ENCODE measurements around the gene FAM90A26. TPM values are rescaled to one million over a fixed set of nuclear protein-coding genes. Genes with fewer than 3 reads are reported as not detected.
"Not testable (repeated sequence)": the region's sequence is repeated elsewhere in the genome, so short reads cannot be mapped to it uniquely, and the experiment has no call there.

The FAM90A26 gene
- total and polyA plus RNA-seq, 10 of the 15 experiments (the other 5 are each of a cell fraction or from before 2014, with no cell fraction given) = not detected

DNA sequence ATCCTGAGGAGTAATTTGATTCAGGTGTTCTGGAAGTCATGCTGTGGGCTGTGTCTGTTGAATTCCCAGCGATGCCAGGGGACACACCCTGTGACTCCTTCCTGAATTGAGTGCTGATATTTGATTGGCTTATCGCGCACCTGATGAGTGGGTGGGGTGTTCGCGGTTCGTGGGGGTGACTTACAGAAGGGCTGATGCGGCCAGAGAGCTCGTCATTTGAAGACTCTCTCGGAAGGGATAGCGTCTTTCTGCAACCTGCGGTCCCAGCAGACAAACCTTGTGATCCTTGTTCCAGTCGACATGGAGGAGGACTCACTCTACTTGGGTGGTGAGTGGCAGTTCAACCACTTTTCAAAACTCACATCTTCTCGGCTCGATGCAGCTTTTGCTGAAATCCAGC, 54.4 kb downstream of the FAM90A26 start, which contains the start of gene USP17L13:
Gene USP17L13, plus strand, starts transcription at position 301 of the 400 bp plus-strand sequence. Its CDS starts 0 bp downstream, at position 301.
- ATAC-seq; SMC1A ChIA-PET (ENCODE audit: uncharacterized antibody, unreplicated experiment); CTCF ChIA-PET: not testable (repeated sequence)

More for the DNA sequence above, 54.4 kb downstream of the FAM90A26 start, which contains the start of gene USP17L13:
- RAD21 ChIA-PET (ENCODE audit: unreplicated experiment); intact Hi-C loops (cut with micrococcal nuclease; ENCODE audit: unreplicated experiment); H3K79me2 ChIP-seq (ENCODE audit: control insufficient read depth, insufficient read depth, low read length); H3K36me3 ChIP-seq (ENCODE audit: control insufficient read depth in 2 of 2, insufficient read depth in 2 of 2, low read length in 1 of 2); H4K20me1 ChIP-seq (ENCODE audit: control insufficient read depth, insufficient read depth); H3K27me3 ChIP-seq (replicated peaks in 1 of 2; ENCODE audit: control insufficient read depth in 2 of 2, insufficient read depth in 2 of 2, low read length in 1 of 2); H3K4me2 ChIP-seq (ENCODE audit: control insufficient read depth, insufficient read depth); H3K9me3 ChIP-seq (replicated peaks; ENCODE audit: control insufficient read depth, insufficient read depth, low read length); POLR2A ChIA-PET; in situ Hi-C loops (cut with MboI); H2AFZ ChIP-seq (ENCODE audit: control insufficient read depth, low read depth, low read length); DNase-seq (ENCODE audit: low read depth, low spot score); H3K9ac ChIP-seq (ENCODE audit: control insufficient read depth, insufficient read depth, low read length); H3K27ac ChIP-seq (ENCODE audit: control insufficient read depth, insufficient read depth); BruUV-seq (replicated peaks); H3K4me3 ChIP-seq; H3K4me1 ChIP-seq (ENCODE audit: control insufficient read depth, insufficient read depth, low read length); FAIRE-seq: not testable (repeated sequence)
- WGBS (ENCODE audit: insufficient coverage, insufficient replicate concordance, low lambda C conversion rate, missing lambda C conversion rate) = no CpG with 5 or more reads among the region's 14 CpGs

Other genes starting within 250 kb of the FAM90A26 start
Only the 7 nearest of the 19 such genes appear.
- gene USP17L10, start 40.2 kb downstream of the FAM90A26 start, total RNA-seq (2014; rRNA removed) = not detected in 2 replicates
- gene USP17L10, start 40.2 kb downstream of the FAM90A26 start, total RNA-seq (2014; rRNA removed; fragmentation: Illumina TruSeq; extraction: Trizol) = not detected in 2 replicates
- not detected in 2 replicates for gene USP17L10, start 40.2 kb downstream of the FAM90A26 start, total RNA-seq (2021)
- not detected in 2 replicates for gene USP17L10, start 40.2 kb downstream of the FAM90A26 start, polyA plus RNA-seq (2011; rRNA removed)
- gene USP17L10, start 40.2 kb downstream of the FAM90A26 start, polyA plus RNA-seq (2014; fragmentation: Illumina TruSeq; extraction: Trizol) = not detected in 2 replicates
- not detected for gene USP17L10, start 40.2 kb downstream of the FAM90A26 start, polyA plus RNA-seq (2014; fragmentation: Nextera tagmentation; extraction: Ambion mirVana)
- not detected in 2 replicates for gene USP17L10, start 40.2 kb downstream of the FAM90A26 start, polyA plus RNA-seq (2014; rRNA removed)
- gene USP17L10, start 40.2 kb downstream of the FAM90A26 start, polyA plus RNA-seq (2016; fragmentation: Nextera tagmentation; extraction: Ambion mirVana) = not detected
- not detected in 2 replicates for gene USP17L11, start 45.0 kb downstream of the FAM90A26 start, total RNA-seq (2014; rRNA removed)
- gene USP17L11, start 45.0 kb downstream of the FAM90A26 start, total RNA-seq (2014; rRNA removed; fragmentation: Illumina TruSeq; extraction: Trizol) = not detected in 2 replicates
- gene USP17L11, start 45.0 kb downstream of the FAM90A26 start, total RNA-seq (2021) = 0.28 TPM in 1 of 2 replicates, not detected in the other
- not detected in 2 replicates for gene USP17L11, start 45.0 kb downstream of the FAM90A26 start, polyA plus RNA-seq (2011; rRNA removed)
- gene USP17L11, start 45.0 kb downstream of the FAM90A26 start, polyA plus RNA-seq (2014; fragmentation: Illumina TruSeq; extraction: Trizol) = not detected in 2 replicates
- not detected for gene USP17L11, start 45.0 kb downstream of the FAM90A26 start, polyA plus RNA-seq (2014; fragmentation: Nextera tagmentation; extraction: Ambion mirVana)
- not detected in 2 replicates for gene USP17L11, start 45.0 kb downstream of the FAM90A26 start, polyA plus RNA-seq (2014; rRNA removed)
- under 1 TPM; 0.25 to 0.62 TPM for gene USP17L11, start 45.0 kb downstream of the FAM90A26 start, polyA plus RNA-seq (2016; fragmentation: Nextera tagmentation; extraction: Ambion mirVana)
- gene USP17L12, start 49.7 kb downstream of the FAM90A26 start, total RNA-seq (2014; rRNA removed) = not detected in 2 replicates
- not detected in 2 replicates for gene USP17L12, start 49.7 kb downstream of the FAM90A26 start, total RNA-seq (2014; rRNA removed; fragmentation: Illumina TruSeq; extraction: Trizol)
- not detected in 2 replicates for gene USP17L12, start 49.7 kb downstream of the FAM90A26 start, total RNA-seq (2021)
- gene USP17L12, start 49.7 kb downstream of the FAM90A26 start, polyA plus RNA-seq (2011; rRNA removed) = not detected in 2 replicates
- not detected in 2 replicates for gene USP17L12, start 49.7 kb downstream of the FAM90A26 start, polyA plus RNA-seq (2014; fragmentation: Illumina TruSeq; extraction: Trizol)
- not detected for gene USP17L12, start 49.7 kb downstream of the FAM90A26 start, polyA plus RNA-seq (2014; fragmentation: Nextera tagmentation; extraction: Ambion mirVana)
- not detected in 2 replicates for gene USP17L12, start 49.7 kb downstream of the FAM90A26 start, polyA plus RNA-seq (2014; rRNA removed)
- not detected for gene USP17L12, start 49.7 kb downstream of the FAM90A26 start, polyA plus RNA-seq (2016; fragmentation: Nextera tagmentation; extraction: Ambion mirVana)
- not detected in 2 replicates for gene USP17L13, start 54.5 kb downstream of the FAM90A26 start, total RNA-seq (2014; rRNA removed)
- not detected in 2 replicates for gene USP17L13, start 54.5 kb downstream of the FAM90A26 start, total RNA-seq (2014; rRNA removed; fragmentation: Illumina TruSeq; extraction: Trizol)
- not detected in 2 replicates for gene USP17L13, start 54.5 kb downstream of the FAM90A26 start, total RNA-seq (2021)
- gene USP17L13, start 54.5 kb downstream of the FAM90A26 start, polyA plus RNA-seq (2011; rRNA removed) = not detected in 2 replicates
- gene USP17L13, start 54.5 kb downstream of the FAM90A26 start, polyA plus RNA-seq (2014; fragmentation: Illumina TruSeq; extraction: Trizol) = not detected in 2 replicates
- gene USP17L13, start 54.5 kb downstream of the FAM90A26 start, polyA plus RNA-seq (2014; fragmentation: Nextera tagmentation; extraction: Ambion mirVana) = not detected
- gene USP17L13, start 54.5 kb downstream of the FAM90A26 start, polyA plus RNA-seq (2014; rRNA removed) = not detected in 2 replicates
- gene USP17L13, start 54.5 kb downstream of the FAM90A26 start, polyA plus RNA-seq (2016; fragmentation: Nextera tagmentation; extraction: Ambion mirVana) = not detected
- gene USP17L15, start 64.0 kb downstream of the FAM90A26 start, total RNA-seq (2014; rRNA removed) = not detected in 2 replicates
- not detected in 2 replicates for gene USP17L15, start 64.0 kb downstream of the FAM90A26 start, total RNA-seq (2014; rRNA removed; fragmentation: Illumina TruSeq; extraction: Trizol)
- gene USP17L15, start 64.0 kb downstream of the FAM90A26 start, total RNA-seq (2021) = not detected in 2 replicates
- gene USP17L15, start 64.0 kb downstream of the FAM90A26 start, polyA plus RNA-seq (2011; rRNA removed) = not detected in 2 replicates
- 0.07 TPM in 1 of 2 replicates, not detected in the other for gene USP17L15, start 64.0 kb downstream of the FAM90A26 start, polyA plus RNA-seq (2014; fragmentation: Illumina TruSeq; extraction: Trizol)
- gene USP17L15, start 64.0 kb downstream of the FAM90A26 start, polyA plus RNA-seq (2014; fragmentation: Nextera tagmentation; extraction: Ambion mirVana) = under 1 TPM in 1 of 2 experiments, not detected in 1; 0.04 TPM
- 0.12 TPM in 1 of 2 replicates, not detected in the other for gene USP17L15, start 64.0 kb downstream of the FAM90A26 start, polyA plus RNA-seq (2014; rRNA removed)
- gene USP17L15, start 64.0 kb downstream of the FAM90A26 start, polyA plus RNA-seq (2016; fragmentation: Nextera tagmentation; extraction: Ambion mirVana) = not detected
- not detected in 2 replicates for gene USP17L17, start 73.5 kb downstream of the FAM90A26 start, total RNA-seq (2014; rRNA removed)
- gene USP17L17, start 73.5 kb downstream of the FAM90A26 start, total RNA-seq (2014; rRNA removed; fragmentation: Illumina TruSeq; extraction: Trizol) = not detected in 2 replicates
- not detected in 2 replicates for gene USP17L17, start 73.5 kb downstream of the FAM90A26 start, total RNA-seq (2021)
- not detected in 2 replicates for gene USP17L17, start 73.5 kb downstream of the FAM90A26 start, polyA plus RNA-seq (2011; rRNA removed)
- gene USP17L17, start 73.5 kb downstream of the FAM90A26 start, polyA plus RNA-seq (2014; fragmentation: Illumina TruSeq; extraction: Trizol) = not detected in 2 replicates
- not detected for gene USP17L17, start 73.5 kb downstream of the FAM90A26 start, polyA plus RNA-seq (2014; fragmentation: Nextera tagmentation; extraction: Ambion mirVana)
- not detected in 2 replicates for gene USP17L17, start 73.5 kb downstream of the FAM90A26 start, polyA plus RNA-seq (2014; rRNA removed)
- not detected for gene USP17L17, start 73.5 kb downstream of the FAM90A26 start, polyA plus RNA-seq (2016; fragmentation: Nextera tagmentation; extraction: Ambion mirVana)
- gene USP17L18, start 78.2 kb downstream of the FAM90A26 start, total RNA-seq (2014; rRNA removed) = not detected in 2 replicates
- gene USP17L18, start 78.2 kb downstream of the FAM90A26 start, total RNA-seq (2014; rRNA removed; fragmentation: Illumina TruSeq; extraction: Trizol) = not detected in 2 replicates
- not detected in 2 replicates for gene USP17L18, start 78.2 kb downstream of the FAM90A26 start, total RNA-seq (2021)
- not detected in 2 replicates for gene USP17L18, start 78.2 kb downstream of the FAM90A26 start, polyA plus RNA-seq (2011; rRNA removed)
- gene USP17L18, start 78.2 kb downstream of the FAM90A26 start, polyA plus RNA-seq (2014; fragmentation: Illumina TruSeq; extraction: Trizol) = not detected in 2 replicates
- not detected for gene USP17L18, start 78.2 kb downstream of the FAM90A26 start, polyA plus RNA-seq (2014; fragmentation: Nextera tagmentation; extraction: Ambion mirVana)
- gene USP17L18, start 78.2 kb downstream of the FAM90A26 start, polyA plus RNA-seq (2014; rRNA removed) = not detected in 2 replicates
- gene USP17L18, start 78.2 kb downstream of the FAM90A26 start, polyA plus RNA-seq (2016; fragmentation: Nextera tagmentation; extraction: Ambion mirVana) = not detected